Breast epithelium (tissue), 4 donors: Measurements from ENCODE around the gene TPD52L1. TPM values are rescaled to one million over a fixed set of nuclear protein-coding genes. Genes with fewer than 3 reads are reported as not detected.

ENCODE experiments used
- DNase-seq, 2 donors: peaks; one replicate each; pipeline ENCODE4 v3.0.0-alpha.2; 2019; ENCODE audit warnings: low spot score in 2 of 2
- H3K27ac ChIP-seq, 2 donors: fragments of 200-600 bp; sonication (generic) in 1 of 2; one replicate each; pipeline ENCODE4 v1.5.1; 2016 to 2019; ENCODE audit warnings: mild to moderate bottlenecking in 1 of 2
- H3K27me3 ChIP-seq, 2 donors: fragments of 200-600 bp; sonication (generic) in 1 of 2; one replicate each; pipeline versions ENCODE4 v1.5.1 to v1.6.0; 2017 to 2019; ENCODE audit warnings: control low read depth in 1 of 2, mild to moderate bottlenecking in 1 of 2
- H3K36me3 ChIP-seq: fragments of 200-600 bp; one replicate; pipeline ENCODE4 v1.5.1; 2019
- H3K4me1 ChIP-seq, 2 donors: fragments of 200-600 bp; sonication (generic); one replicate each; pipeline ENCODE4 v1.5.1; 2016 to 2019; ENCODE audit warnings: control low read depth in 1 of 2
- H3K4me3 ChIP-seq, 3 donors: fragments of 200-600 bp; sonication (generic); 1 replicate in 2 of 3; 2 replicates in 1 of 3; pipeline ENCODE4 v1.5.1; 2016 to 2019; ENCODE audit warnings: mild to moderate bottlenecking in 3 of 3, moderate library complexity in 2 of 3
- H3K9me3 ChIP-seq, 2 donors: fragments of 200-600 bp; sonication (generic) in 1 of 2; one replicate each; pipeline ENCODE4 v1.5.1; 2016 to 2019; ENCODE audit warnings: control low read depth in 1 of 2
- POLR2A ChIP-seq: fragments of 450-650 bp; IDR thresholded peaks from one replicate; pipeline ENCODE4 v1.6.1; 2016; ENCODE audit warnings: antibody characterized with exemption, mild to moderate bottlenecking, moderate library complexity
- POLR2AphosphoS5 ChIP-seq, 3 donors: sonication (generic); formaldehyde crosslinking; IDR thresholded peaks; one replicate each; pipeline ENCODE4 v1.6.1; 2017; ENCODE audit warnings: antibody characterized with exemption in 3 of 3
- intact Hi-C: fragments of 100-400 bp; cut with DNase I; formaldehyde crosslinking; loops from one replicate; pipeline ENCODE4 v1.15.1; 2023; ENCODE audit warnings: low total_unique reads
- total RNA-seq, 3 donors: library from RNA; depleted of rRNA; stranded (reverse); fragments of >200 nt; gene quantifications; one replicate each; pipeline ENCODE4 v1.1.0, GENCODE V29; 2016
- TF ChIP-seq, protein P1 (sequence below), 3 donors: fragments of 450-650 bp; IDR thresholded peaks; one replicate each; pipeline ENCODE4 v1.5.1; 2016 to 2017; ENCODE audit warnings: antibody characterized with exemption in 3 of 3, mild to moderate bottlenecking in 3 of 3, moderate library complexity in 3 of 3

The TPD52L1 gene
- total RNA-seq, 3 donors from 2014 or later = 27.2 to 266 (median 81.3) TPM

GRCh38 chr6:125192610-125192930 is 39.0 kb downstream of the TPD52L1 start:
- Histone ChIP-seq H3K9me3 (no peaks in the 10 kb centered on the region), H3K27ac (peak overlapping the region; percentile 70), H3K27me3 (no peaks in the 10 kb centered on the region), H3K36me3 (no peaks in the 10 kb centered on the region), H3K4me1 (peaks cover 0 to 14% of the 10 kb centered on the region in 2 donors), H3K4me3 (no peak overlapping the region)
- intact Hi-C loops = no loop called here
- TF ChIP-seq, protein P1, sequence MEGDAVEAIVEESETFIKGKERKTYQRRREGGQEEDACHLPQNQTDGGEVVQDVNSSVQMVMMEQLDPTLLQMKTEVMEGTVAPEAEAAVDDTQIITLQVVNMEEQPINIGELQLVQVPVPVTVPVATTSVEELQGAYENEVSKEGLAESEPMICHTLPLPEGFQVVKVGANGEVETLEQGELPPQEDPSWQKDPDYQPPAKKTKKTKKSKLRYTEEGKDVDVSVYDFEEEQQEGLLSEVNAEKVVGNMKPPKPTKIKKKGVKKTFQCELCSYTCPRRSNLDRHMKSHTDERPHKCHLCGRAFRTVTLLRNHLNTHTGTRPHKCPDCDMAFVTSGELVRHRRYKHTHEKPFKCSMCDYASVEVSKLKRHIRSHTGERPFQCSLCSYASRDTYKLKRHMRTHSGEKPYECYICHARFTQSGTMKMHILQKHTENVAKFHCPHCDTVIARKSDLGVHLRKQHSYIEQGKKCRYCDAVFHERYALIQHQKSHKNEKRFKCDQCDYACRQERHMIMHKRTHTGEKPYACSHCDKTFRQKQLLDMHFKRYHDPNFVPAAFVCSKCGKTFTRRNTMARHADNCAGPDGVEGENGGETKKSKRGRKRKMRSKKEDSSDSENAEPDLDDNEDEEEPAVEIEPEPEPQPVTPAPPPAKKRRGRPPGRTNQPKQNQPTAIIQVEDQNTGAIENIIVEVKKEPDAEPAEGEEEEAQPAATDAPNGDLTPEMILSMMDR (IDR thresholded peaks at IDR 0.05) = no peak
- TF ChIP-seq POLR2A = no peak
- TF ChIP-seq POLR2AphosphoS5 (IDR thresholded peaks at IDR 0.05) = no peak
- no peak for DNase-seq

DNA sequence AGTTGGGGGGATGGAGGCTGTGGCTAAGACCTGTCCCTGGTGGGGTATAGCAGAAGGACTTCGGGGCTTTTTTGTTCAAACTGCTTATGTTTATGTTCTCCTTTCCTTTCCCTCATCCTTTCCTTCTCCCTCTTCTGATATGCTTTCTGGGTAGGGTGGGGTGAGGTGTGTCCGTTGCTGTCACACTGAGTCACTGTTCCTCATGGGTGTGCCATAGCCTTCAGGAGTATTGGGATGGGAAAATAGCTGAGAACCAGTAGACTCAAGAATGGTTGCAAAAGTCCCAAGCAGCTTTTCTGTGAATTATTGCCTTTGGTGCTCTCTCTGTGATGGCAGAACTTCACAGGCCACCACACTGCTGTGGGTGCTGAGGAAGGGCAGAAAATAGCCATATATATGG is 39.6 kb downstream of the TPD52L1 start:
- Histone ChIP-seq H3K36me3 (no peaks in the 10 kb centered on the region), H3K27ac (peak overlapping the region; percentile 70), H3K4me3 (no peak overlapping the region), H3K4me1 (peaks cover 0 to 21% of the 10 kb centered on the region in 2 donors), H3K9me3 (no peaks in the 10 kb centered on the region), H3K27me3 (no peaks in the 10 kb centered on the region)
- no peak for DNase-seq
- intact Hi-C loops = no loop called here
- TF ChIP-seq, protein P1 (IDR thresholded peaks at IDR 0.05) = no peak
- no peak for TF ChIP-seq POLR2AphosphoS5 (IDR thresholded peaks at IDR 0.05)
- no peak for TF ChIP-seq POLR2A

DNA sequence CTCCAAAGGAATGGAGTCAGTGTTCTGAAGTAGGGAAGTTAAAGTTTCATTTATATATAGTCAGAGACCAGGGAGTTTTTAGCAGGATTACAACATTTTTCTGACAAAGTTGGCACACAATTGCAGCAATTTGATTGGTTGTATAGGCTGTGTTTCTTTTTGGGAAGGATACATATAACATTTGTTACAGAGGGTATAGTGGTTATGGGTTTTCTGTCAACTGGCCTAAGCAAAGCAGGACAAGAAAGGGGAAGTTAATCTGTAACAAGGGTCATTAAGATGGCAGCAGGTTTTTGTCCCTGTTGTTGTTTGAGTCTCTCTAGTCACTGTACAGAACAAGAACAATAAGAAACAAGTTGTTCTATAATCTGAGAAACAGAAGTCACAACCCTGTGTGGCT is 41.4 kb downstream of the TPD52L1 start:
- no peak overlapping the region for H3K4me3 ChIP-seq
- TF ChIP-seq POLR2AphosphoS5 (IDR thresholded peaks at IDR 0.05) (no peak), POLR2A (no peak)
- TF ChIP-seq, protein P1 (IDR thresholded peaks at IDR 0.05) = no peak
- intact Hi-C loops = no loop called here
- no peak for DNase-seq
- H3K4me1 ChIP-seq = peaks cover 0 to 22% of the 10 kb centered on the region in 2 donors
- no peak overlapping the region for H3K27ac ChIP-seq
- H3K27me3 ChIP-seq = no peaks in the 10 kb centered on the region
- H3K9me3 ChIP-seq = no peaks in the 10 kb centered on the region
- no peaks in the 10 kb centered on the region for H3K36me3 ChIP-seq

- H3K27me3 ChIP-seq = no peaks in the 10 kb centered on the region
- no peak overlapping the region for H3K4me3 ChIP-seq
- intact Hi-C loops = no loop called here
- no peak overlapping the region for H3K27ac ChIP-seq
- no peaks in the 10 kb centered on the region for H3K9me3 ChIP-seq
- no peak for DNase-seq
- no peak for TF ChIP-seq POLR2AphosphoS5 (IDR thresholded peaks at IDR 0.05)
- TF ChIP-seq, protein P1 (IDR thresholded peaks at IDR 0.05) = no peak
- no peak for TF ChIP-seq POLR2A
- peaks cover 0 to 22% of the 10 kb centered on the region in 2 donors for H3K4me1 ChIP-seq
- no peaks in the 10 kb centered on the region for H3K36me3 ChIP-seq
Observed at GRCh38 chr6:125195526-125195925, 42.0 kb downstream of the TPD52L1 start.

DNA sequence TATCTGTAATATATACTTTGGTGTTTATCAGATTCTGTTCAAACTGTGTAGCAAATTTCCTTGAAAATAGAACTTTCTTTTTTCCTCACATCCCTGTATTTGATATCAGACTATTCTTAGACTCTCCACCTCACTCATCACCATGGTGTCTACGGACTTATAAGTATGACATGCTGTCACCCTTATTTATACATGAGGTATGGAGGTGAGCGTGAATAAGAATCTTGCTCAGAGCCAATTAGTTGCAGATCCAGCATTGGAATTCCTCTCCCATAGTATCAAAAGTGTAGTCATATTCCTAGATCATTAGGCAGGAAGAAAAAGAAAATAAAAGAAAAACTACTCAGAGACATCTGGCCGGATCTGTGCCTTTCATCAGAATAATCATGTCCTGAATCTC is 43.0 kb downstream of the TPD52L1 start:
- TF ChIP-seq POLR2A (no peak), POLR2AphosphoS5 (IDR thresholded peaks at IDR 0.05) (no peak)
- TF ChIP-seq, protein P1 (IDR thresholded peaks at IDR 0.05) = no peak
- no peaks in the 10 kb centered on the region for H3K9me3 ChIP-seq
- H3K4me3 ChIP-seq = no peak overlapping the region
- no peaks in the 10 kb centered on the region for H3K27me3 ChIP-seq
- no peak for DNase-seq
- peak overlapping the region; percentile 65 to 72 for H3K27ac ChIP-seq
- peaks cover 0 to 22% of the 10 kb centered on the region in 2 donors for H3K4me1 ChIP-seq
- intact Hi-C loops = no loop called here
- no peaks in the 10 kb centered on the region for H3K36me3 ChIP-seq
